ENCODE data around the gene CHD5. TPM values are rescaled to one million over a fixed set of nuclear protein-coding genes. Genes with fewer than 3 reads are reported as not detected.

CHD5 gene
- total RNA-seq, 1 donor from 2014 or later: 0.42 TPM

GRCh38 chr1:6177681-6178380, 2.3 kb downstream of the CHD5 start:
- DNase-seq (ENCODE audit: low spot score): no peak
- H3K9me3 Mint-ChIP-seq (ENCODE audit: low read depth): no peaks in the 10 kb centered on the region
- TF ChIP-seq CTCF (IDR thresholded peaks at IDR 0.05): no peak
- H3K36me3 Mint-ChIP-seq (ENCODE audit: low read depth): no peaks in the 10 kb centered on the region
- H3K4me3 Mint-ChIP-seq (ENCODE audit: unreplicated experiment): no peak overlapping the region
- no peak overlapping the region for H3K27ac Mint-ChIP-seq (ENCODE audit: unreplicated experiment)
- peaks cover 21% of the 10 kb centered on the region for H3K27me3 Mint-ChIP-seq (ENCODE audit: low read depth)
- H3K4me1 Mint-ChIP-seq (ENCODE audit: low read depth): peaks cover 14% of the 10 kb centered on the region

GRCh38 chr1:6176779-6177178, 3.3 kb downstream of the CHD5 start:
- peaks cover 14% of the 10 kb centered on the region for H3K4me1 Mint-ChIP-seq (ENCODE audit: low read depth)
- TF ChIP-seq CTCF (IDR thresholded peaks at IDR 0.05): no peak
- no peaks in the 10 kb centered on the region for H3K36me3 Mint-ChIP-seq (ENCODE audit: low read depth)
- no peaks in the 10 kb centered on the region for H3K9me3 Mint-ChIP-seq (ENCODE audit: low read depth)
- H3K27me3 Mint-ChIP-seq (ENCODE audit: low read depth): peaks cover 21% of the 10 kb centered on the region
- H3K27ac Mint-ChIP-seq (ENCODE audit: unreplicated experiment): no peak overlapping the region
- H3K4me3 Mint-ChIP-seq (ENCODE audit: unreplicated experiment): no peak overlapping the region
- no peak for DNase-seq (ENCODE audit: low spot score)

GRCh38 chr1:6175411-6175828, 4.7 kb downstream of the CHD5 start:
- no peaks in the 10 kb centered on the region for H3K9me3 Mint-ChIP-seq (ENCODE audit: low read depth)
- no peaks in the 10 kb centered on the region for H3K36me3 Mint-ChIP-seq (ENCODE audit: low read depth)
- TF ChIP-seq CTCF (IDR thresholded peaks at IDR 0.05): no peak
- no peak overlapping the region for H3K27ac Mint-ChIP-seq (ENCODE audit: unreplicated experiment)
- peaks cover 4% of the 10 kb centered on the region for H3K4me1 Mint-ChIP-seq (ENCODE audit: low read depth)
- H3K27me3 Mint-ChIP-seq (ENCODE audit: low read depth): peaks cover 24% of the 10 kb centered on the region
- H3K4me3 Mint-ChIP-seq (ENCODE audit: unreplicated experiment): no peak overlapping the region
- DNase-seq (ENCODE audit: low spot score): no peak

GRCh38 chr1:6174621-6175410, 5.3 kb downstream of the CHD5 start:
- no peak for TF ChIP-seq CTCF (IDR thresholded peaks at IDR 0.05)
- no peaks in the 10 kb centered on the region for H3K9me3 Mint-ChIP-seq (ENCODE audit: low read depth)
- no peaks in the 10 kb centered on the region for H3K36me3 Mint-ChIP-seq (ENCODE audit: low read depth)
- no peak overlapping the region for H3K4me3 Mint-ChIP-seq (ENCODE audit: unreplicated experiment)
- H3K4me1 Mint-ChIP-seq (ENCODE audit: low read depth): peaks cover 4% of the 10 kb centered on the region
- DNase-seq (ENCODE audit: low spot score): no peak
- peaks cover 25% of the 10 kb centered on the region for H3K27me3 Mint-ChIP-seq (ENCODE audit: low read depth)
- H3K27ac Mint-ChIP-seq (ENCODE audit: unreplicated experiment): no peak overlapping the region

GRCh38 chr1:6172549-6172948, 7.6 kb downstream of the CHD5 start:
- DNase-seq (ENCODE audit: low spot score): no peak
- H3K27ac Mint-ChIP-seq (ENCODE audit: unreplicated experiment): no peak overlapping the region
- H3K9me3 Mint-ChIP-seq (ENCODE audit: low read depth): no peaks in the 10 kb centered on the region
- H3K4me3 Mint-ChIP-seq (ENCODE audit: unreplicated experiment): no peak overlapping the region
- H3K27me3 Mint-ChIP-seq (ENCODE audit: low read depth): peaks cover 31% of the 10 kb centered on the region
- no peaks in the 10 kb centered on the region for H3K4me1 Mint-ChIP-seq (ENCODE audit: low read depth)
- no peak for TF ChIP-seq CTCF (IDR thresholded peaks at IDR 0.05)
- H3K36me3 Mint-ChIP-seq (ENCODE audit: low read depth): no peaks in the 10 kb centered on the region

Data from chondrocyte (in vitro differentiated cells).